Measurements from ENCODE around the gene GINS3.
"Not testable (repeated sequence)": the region's sequence is repeated elsewhere in the genome, so short reads cannot be mapped to it uniquely, and the experiment has no call there.

GINS3 gene

GRCh38 chr16:58393138-58393504, 850 bp downstream of the GINS3 start:
- DNase-seq: no peak

GRCh38 chr16:58396897-58397296, 4.6 kb downstream of the GINS3 start:
- DNase-seq: not testable (repeated sequence)

GRCh38 chr16:58399718-58400633, 7.7 kb downstream of the GINS3 start:
- no peak for DNase-seq

GRCh38 chr16:58401305-58401704, 9.0 kb downstream of the GINS3 start:
- DNase-seq: not testable (repeated sequence)

GRCh38 chr16:58402796-58403195, 10.5 kb downstream of the GINS3 start:
- no peak for DNase-seq

GRCh38 chr16:58409316-58409973, 17.2 kb downstream of the GINS3 start:
- no peak for DNase-seq

- no peak for DNase-seq
These were observed 19.1 kb downstream of the GINS3 start for GRCh38 chr16:58411336-58411735.

- DNase-seq: no peak
These were observed 19.7 kb downstream of the GINS3 start for GRCh38 chr16:58411736-58412614.

GRCh38 chr16:58412615-58412970, 20.3 kb downstream of the GINS3 start:
- DNase-seq: not testable (repeated sequence)

GRCh38 chr16:58413359-58413758, 21.1 kb downstream of the GINS3 start:
- no peak for DNase-seq

GRCh38 chr16:58415003-58415402, 22.7 kb downstream of the GINS3 start:
- DNase-seq: no peak

- DNase-seq: not testable (repeated sequence)
These were observed 23.7 kb downstream of the GINS3 start for GRCh38 chr16:58415961-58416360.

GRCh38 chr16:58417035-58417434, 24.8 kb downstream of the GINS3 start:
- DNase-seq: no peak

- no peak for DNase-seq
These were observed 25.3 kb downstream of the GINS3 start for GRCh38 chr16:58417600-58417999.

- no peak for DNase-seq
These were observed 25.8 kb downstream of the GINS3 start for GRCh38 chr16:58418026-58418425.

GRCh38 chr16:58418601-58419000, 26.3 kb downstream of the GINS3 start:
- DNase-seq: no peak

- DNase-seq: no peak
These were observed 27.1 kb downstream of the GINS3 start for GRCh38 chr16:58419241-58419990.

GRCh38 chr16:58421059-58421458, 28.8 kb downstream of the GINS3 start:
- no peak for DNase-seq

- DNase-seq: no peak
These were observed 29.3 kb downstream of the GINS3 start for GRCh38 chr16:58421529-58421928.

- no peak for DNase-seq
These were observed 30.5 kb downstream of the GINS3 start for GRCh38 chr16:58422809-58423208.

GRCh38 chr16:58425245-58425644, 33.0 kb downstream of the GINS3 start:
- no peak for DNase-seq

- no peak for DNase-seq
These were observed 33.7 kb downstream of the GINS3 start for GRCh38 chr16:58425756-58426494.

Data from cortex of kidney (tissue), 1 donor.